Right hindlimb (tissue), 1 donor: ENCODE results near the gene CD59.
A peak's percentile ranks its signal among the peaks of the same experiment; 100 is the strongest.
"Not testable (repeated sequence)": the region's sequence is repeated elsewhere in the genome, so short reads cannot be mapped to it uniquely, and the experiment has no call there.

Experiments used
- DNase-seq: peaks from one replicate; pipeline ENCODE4 v3.0.0-alpha.2; 2018

CD59 gene

GRCh38 chr11:33692013-33692504 is 44.2 kb downstream of the CD59 start:
- peak; percentile 67 for DNase-seq

DNA sequence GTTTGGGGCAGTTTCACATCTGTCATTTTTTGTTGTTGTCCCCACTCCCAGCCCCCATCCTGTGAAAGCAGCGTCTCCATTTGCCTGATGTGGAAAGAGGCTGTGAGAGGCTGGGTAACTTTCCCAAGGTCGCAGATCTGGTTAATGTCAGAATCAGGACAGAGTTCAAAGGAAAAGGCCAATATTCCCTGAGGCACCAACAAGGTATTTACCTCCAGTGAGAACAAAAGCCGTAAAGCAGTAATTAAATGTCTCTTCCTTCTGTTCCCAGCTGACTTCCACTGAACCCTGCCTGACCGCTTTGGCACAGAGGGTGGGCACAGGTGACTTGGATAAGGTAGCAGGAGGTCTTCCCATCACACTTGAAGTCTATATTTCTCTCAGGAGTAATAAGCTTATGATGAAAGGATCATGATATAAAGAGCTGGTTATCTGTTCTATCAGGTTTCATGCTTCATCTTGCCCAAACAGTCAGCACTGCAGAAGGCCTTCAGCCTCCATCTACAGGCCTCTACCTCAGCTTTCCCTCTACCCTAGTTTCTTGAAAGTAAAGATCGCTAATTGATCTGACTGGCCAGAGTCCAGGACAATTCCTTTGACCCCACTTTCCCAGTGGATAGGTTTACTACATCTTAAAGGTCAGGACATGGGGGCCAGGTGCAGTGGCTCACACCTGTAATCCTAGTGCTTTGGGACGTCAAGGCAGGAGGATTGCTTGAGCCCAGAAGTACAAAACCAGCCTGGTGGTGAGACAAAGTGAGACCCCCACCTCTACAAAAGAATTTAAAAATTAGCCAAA is 45.0 kb downstream of the CD59 start:
- DNase-seq: no peak

DNA sequence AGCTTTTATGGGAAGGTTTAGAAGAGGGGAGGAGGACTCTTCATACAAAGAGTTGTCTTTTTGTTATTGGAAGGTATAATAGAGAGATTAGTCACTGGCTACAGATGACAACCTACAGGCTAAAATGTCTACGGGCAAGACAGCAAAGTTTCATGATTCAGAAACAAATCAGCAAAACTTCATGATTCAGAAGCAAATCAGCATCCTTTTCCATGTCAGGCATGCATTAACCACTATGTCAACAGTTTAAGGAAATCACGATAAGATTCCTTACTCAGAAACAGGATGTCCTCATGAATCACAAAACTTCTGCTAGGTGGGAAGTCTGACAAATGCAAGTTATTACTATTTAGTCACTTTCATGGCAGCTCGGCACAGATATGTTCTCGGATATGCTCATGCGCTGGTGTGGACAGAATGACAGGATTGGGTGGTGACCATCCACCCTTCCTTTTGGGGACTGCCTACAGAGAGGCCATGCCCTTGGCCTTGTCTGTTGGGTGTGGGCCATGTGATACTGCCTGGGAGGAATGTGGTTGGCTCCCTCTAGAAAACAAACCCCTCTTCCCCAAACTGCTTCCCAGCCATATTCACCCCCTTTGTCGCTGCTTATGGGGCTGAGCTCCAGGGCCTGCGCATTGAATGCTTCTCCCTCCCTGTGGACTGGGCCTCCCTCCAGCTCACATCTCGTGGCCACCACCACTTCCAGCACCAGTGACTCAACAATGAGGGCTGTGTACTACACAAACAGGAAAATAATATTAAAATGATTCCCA is 45.7 kb downstream of the CD59 start:
- DNase-seq: no peak

GRCh38 chr11:33689501-33689900 is 46.7 kb downstream of the CD59 start:
- DNase-seq: no peak

DNA sequence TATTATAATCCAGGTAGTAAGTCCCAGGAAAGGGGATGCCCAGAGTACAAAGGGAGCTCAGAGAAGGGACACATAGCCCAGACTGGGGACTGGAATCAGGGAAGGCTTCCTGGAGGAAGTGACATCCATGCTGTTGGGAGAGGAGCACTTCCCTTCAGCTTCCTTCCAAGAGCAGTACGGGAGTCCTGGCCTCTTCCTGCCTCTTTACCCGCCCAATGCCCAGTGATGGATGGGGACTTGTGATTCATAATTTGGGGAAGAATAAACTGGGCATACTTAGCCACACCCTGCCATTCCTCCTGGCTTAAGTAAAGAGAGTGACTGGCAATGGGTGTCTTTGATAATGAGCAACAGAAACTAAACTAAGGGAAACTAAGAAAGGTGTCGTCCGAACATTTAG is 47.1 kb downstream of the CD59 start:
- no peak for DNase-seq

- peak; percentile 60 for DNase-seq
These were observed 48.3 kb downstream of the CD59 start for GRCh38 chr11:33687733-33688479.

DNA sequence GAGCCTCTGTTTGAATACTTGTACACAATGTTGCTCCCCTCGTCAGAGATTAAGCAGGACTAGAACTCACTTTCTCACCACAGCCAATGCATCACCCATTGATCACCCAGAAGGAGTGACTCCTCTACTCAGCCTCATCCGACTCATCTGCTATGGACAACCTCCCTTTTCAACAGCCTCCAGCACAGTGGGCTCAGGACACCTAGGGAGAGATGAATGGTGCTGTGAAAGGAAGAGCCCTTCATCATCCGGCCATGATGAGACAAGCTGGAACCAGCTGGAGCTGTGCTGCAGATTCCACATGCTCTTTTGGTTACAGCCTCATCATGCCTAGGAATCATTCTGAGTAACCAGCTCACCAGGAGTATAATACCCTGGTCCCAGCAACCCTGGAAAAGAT is 51.1 kb downstream of the CD59 start:
- no peak for DNase-seq

- DNase-seq: no peak
These were observed 52.1 kb downstream of the CD59 start for GRCh38 chr11:33684003-33684706.

DNA sequence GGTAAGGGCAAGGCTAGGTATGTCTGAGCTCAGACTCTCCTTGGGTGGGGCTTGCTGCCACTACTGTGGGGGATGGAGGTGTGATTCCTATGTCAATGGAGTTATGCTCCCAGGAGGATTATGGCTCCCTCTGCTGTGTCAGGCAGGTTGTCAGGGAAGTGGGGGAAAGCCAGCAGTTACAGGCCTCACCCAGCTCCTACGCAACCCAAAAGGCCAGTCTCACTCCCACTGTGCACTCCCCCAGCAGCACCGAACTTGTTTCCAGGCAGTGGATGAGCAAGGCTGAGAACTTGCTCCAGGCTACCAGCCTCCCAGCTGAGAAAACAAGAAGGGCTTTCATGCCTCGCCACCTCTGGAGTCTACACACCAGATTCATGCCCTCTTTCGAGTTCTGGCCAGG is 53.8 kb downstream of the CD59 start:
- no peak for DNase-seq

GRCh38 chr11:33682019-33682418 is 54.2 kb downstream of the CD59 start:
- DNase-seq: no peak

DNA sequence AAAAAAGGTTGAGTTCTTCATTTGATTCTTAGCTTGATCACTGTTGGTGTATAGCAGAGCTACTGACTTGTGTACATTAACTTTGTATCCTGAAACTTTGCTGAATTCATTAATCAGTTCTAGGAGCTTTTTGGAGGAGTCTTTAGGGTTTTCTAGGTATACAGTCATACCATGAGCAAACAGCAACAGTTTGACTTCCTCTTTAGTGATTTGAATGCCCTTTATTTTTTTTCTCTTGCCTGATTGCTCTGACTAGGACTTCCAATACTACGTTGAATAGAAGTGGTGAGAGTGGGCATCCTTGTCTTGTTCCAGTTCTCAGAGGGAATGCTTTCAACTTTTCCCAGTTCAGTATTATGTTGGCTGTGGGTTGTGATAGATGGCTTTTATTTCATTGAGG is 57.6 kb downstream of the CD59 start:
- not testable (repeated sequence) for DNase-seq

DNA sequence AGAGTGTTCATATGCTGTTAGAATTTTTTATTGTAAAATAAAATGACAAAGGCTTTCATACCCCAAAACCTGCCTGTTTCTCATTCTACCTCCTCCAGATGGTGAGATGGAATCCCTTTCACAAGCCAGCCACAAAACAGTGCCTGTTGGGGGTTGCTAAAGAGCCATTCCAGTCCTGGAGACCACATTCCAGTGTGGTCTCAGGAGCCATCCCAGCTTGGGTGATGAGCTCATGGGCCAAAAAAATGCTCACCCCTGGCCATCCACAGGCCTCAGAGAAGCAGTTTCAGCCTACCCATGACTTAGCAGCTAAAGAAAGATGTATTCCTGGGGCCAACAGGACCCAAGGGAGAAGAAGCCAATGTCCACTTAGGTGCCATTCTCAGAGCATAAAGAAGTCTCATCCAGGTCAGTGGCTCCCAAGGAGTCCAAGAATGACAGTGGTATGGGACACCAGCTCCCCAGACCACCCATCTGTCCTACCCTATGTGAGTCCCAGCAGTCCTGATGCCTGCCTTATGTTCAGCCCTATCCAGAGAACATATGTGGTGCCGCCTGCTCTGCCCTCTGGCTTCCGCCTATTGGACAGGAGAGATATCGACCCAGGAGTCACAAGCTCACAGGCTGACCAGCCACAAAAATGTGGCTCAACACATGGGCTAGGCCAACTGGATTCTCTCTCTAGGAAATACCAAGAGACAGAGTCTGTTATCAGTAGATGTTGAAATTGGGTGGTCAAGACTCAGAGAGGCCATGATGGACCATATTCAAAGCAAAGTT is 62.0 kb downstream of the CD59 start:
- no peak for DNase-seq

DNA sequence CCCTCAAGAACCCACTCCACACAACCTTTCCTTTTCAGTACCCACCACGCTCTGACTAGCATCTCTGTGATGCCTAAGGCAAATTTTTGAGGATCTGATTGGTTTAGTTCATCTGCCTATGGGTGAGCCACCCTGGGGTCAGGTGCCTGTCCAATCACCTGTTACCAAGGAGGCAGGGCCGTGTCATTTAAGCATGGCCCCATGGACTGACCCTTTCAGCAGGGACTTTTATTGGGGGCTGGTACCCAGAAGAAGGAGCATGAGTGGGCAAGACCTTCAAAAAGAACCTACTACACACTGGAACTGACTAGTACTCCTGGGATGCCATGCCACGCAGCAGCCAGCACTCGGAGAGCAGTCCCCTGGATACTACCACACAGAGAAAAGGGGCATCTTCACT is 64.0 kb downstream of the CD59 start:
- no peak for DNase-seq

DNA sequence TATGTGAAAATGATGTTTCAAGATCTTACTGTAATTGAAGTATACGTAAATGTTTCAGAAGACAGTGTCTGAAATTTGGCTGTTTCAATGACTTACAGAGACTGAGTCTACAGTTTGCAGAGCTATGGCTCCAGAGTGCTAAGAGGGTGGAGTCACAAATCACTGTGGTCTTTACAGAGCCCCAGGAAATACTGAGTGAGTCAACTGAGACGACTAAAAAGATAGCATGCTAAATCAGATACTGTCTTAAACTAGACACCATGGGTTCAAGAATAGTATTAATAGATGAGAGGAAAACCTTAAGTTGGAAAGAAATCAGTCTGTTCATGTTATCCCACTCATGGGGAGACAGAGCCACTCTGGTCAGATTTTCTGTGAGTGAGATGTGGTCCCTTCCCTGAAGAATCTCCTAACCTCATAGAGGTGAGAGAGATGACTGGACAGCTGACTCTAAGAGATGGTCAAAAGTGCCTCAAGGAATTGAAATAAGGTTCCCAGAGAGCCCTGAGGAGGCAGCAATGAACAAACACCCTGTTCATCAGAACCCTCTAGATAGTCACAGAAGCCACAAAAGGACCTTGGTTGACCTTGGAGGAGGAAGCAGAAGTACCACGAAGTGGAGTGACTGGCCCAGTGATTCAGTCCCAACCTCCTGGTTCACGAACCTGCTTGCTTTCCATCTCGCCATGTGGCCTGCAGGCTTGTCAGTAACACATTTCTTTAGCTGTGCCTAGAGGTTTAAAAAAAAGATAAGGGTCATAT is 65.8 kb downstream of the CD59 start:
- no peak for DNase-seq

DNA sequence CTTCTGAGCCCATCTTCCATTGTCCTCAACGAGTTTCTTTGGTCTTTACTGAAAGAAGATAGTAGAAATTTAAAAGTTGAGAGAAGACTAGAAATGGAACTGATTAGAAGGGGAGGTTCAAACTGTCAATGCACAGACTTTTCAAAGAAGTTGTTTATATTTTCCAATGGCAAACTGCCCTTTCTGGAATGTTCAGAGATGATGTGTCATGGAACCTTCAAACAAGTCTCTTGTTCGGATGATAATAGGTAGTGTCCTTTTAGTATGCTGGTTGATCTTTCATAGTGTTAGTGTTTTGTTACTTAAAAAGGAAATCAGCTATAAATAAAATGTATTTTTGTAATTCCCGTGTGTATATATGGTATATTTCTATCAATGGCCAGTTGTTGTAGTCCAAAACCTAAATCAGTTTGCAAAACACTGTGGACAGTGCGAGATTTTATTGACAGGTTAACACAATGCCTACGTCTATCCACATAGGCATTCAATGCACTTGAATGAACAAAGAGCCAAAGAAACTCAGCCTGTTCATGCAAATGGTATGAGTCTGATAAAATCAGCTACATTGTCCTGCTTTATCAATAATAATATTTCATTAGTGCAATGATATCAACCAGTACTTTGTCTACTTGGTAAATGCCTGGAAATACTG is 66.5 kb downstream of the CD59 start:
- no peak for DNase-seq

DNA sequence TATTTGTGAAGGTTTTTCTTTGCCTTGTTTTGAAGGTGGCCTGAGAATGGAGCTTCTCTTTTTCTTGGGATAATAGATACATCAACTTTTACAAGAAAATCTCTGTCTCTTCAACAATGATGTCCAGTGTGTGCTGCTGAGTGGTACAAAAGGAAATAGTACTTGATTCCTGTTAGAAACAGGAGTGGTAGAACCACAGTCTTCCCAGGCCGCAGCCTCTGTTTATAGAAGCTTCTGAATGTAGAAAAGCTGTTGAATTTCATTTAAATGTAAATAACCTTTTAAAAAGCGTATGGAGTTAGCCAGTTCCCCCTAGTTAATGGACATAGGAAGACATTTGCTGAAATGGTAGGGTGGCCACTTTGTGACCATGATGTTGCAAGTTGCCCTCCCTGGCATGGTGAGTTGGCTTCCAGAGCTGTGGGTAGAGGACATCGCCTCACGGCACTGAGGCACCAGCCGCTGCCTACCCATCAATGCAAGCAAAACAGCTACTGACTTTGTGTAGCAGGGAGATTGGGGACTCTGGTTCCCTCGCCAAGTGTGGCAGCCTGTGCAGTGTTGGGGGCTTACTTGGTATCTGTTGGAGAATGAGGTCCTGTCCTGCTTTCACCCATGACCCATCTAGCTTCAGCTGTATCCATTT is 67.1 kb downstream of the CD59 start:
- no peak for DNase-seq

- DNase-seq: no peak
These were observed 67.8 kb downstream of the CD59 start for GRCh38 chr11:33668468-33668825.

DNA sequence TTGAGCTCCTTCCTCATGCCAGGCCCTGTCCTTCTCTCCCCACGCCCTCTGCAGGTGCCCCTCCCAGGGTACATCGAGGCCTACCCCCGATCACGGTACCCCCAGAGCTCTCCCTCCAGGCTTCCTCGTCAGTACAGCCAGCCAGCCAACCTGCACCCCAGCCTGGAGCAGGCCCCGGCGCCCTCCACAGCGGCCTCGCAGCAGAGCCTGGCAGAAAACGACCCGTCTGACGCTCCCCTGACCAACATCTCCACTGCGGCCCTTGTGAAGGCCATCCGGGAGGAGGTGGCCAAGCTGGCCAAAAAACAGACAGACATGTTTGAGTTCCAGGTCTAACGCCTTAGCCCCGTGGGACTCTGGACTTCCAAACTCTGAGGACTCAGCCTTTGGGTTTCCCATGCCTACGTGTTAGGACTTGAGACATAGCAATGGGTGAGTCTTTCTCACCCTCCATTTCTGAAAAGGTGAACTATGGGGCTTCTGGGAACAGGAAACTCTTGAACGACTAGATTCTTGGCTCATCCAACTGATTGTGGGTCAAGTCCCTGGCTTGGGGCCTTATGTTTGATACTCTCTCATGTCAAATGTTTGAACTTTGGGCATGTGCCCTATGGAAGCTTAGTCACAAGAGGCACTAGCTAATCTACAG is 68.3 kb downstream of the CD59 start:
- no peak for DNase-seq

GRCh38 chr11:33665350-33666106 is 70.7 kb downstream of the CD59 start:
- DNase-seq: no peak
